OCI-LY7 (cell line): ENCODE data around the gene MUC15.

ENCODE experiments used
- CTCF ChIP-seq: fragments of 200-600 bp; sonication (generic); conservative IDR thresholded peaks from 2 replicates; pipeline ENCODE4 v1.5.1; 2014; ENCODE audit warnings: mild to moderate bottlenecking, antibody characterized with exemption, low read length, moderate library complexity, mixed read lengths
- EZH2phosphoT487 ChIP-seq: fragments of 200-600 bp; sonication (generic); IDR thresholded peaks from 2 replicates; pipeline ENCODE4 v1.6.1; 2018; ENCODE audit warnings: low read depth, borderline replicate concordance, mild to moderate bottlenecking, mixed run types, antibody characterized with exemption, low read length, moderate library complexity, mixed read lengths

- TF ChIP-seq CTCF (no peak), EZH2phosphoT487 (no peak)
Observed at GRCh38 chr11:26569646-26570045, 2.4 kb downstream of the MUC15 start.
